ENCODE data around the gene POLDIP2. TPM values are rescaled to one million over a fixed set of nuclear protein-coding genes. Genes with fewer than 3 reads are reported as not detected.
A peak's percentile ranks its signal among the peaks of the same experiment; 100 is the strongest.
"Not testable (repeated sequence)": the region's sequence is repeated elsewhere in the genome, so short reads cannot be mapped to it uniquely, and the experiment has no call there.

Gene POLDIP2
- total RNA-seq, 1 donor from 2014 or later, result 79.3 TPM

GRCh38 chr17:28344011-28344410 lies 13.3 kb downstream of the POLDIP2 start:
- H3K4me1 Mint-ChIP-seq (ENCODE audit: unreplicated experiment), result no peaks in the 10 kb centered on the region
- H3K9me3 Mint-ChIP-seq, result no peaks in the 10 kb centered on the region
- H3K27ac Mint-ChIP-seq, result peak overlapping the region; percentile 79
- H3K27me3 Mint-ChIP-seq, result no peaks in the 10 kb centered on the region
- no peak overlapping the region for H3K4me3 Mint-ChIP-seq
- no peak for TF ChIP-seq CTCF (conservative IDR thresholded peaks at IDR 0.05)
- DNase-seq (ENCODE audit: extremely low spot score, unreplicated experiment), result no peak
- no peaks in the 10 kb centered on the region for H3K36me3 Mint-ChIP-seq

GRCh38 chr17:28343491-28343932 lies 13.8 kb downstream of the POLDIP2 start:
- no peaks in the 10 kb centered on the region for H3K27me3 Mint-ChIP-seq
- no peaks in the 10 kb centered on the region for H3K4me1 Mint-ChIP-seq (ENCODE audit: unreplicated experiment)
- no peak for TF ChIP-seq CTCF (conservative IDR thresholded peaks at IDR 0.05)
- peak overlapping the region; percentile 79 for H3K27ac Mint-ChIP-seq
- H3K4me3 Mint-ChIP-seq, result no peak overlapping the region
- no peaks in the 10 kb centered on the region for H3K36me3 Mint-ChIP-seq
- no peak for DNase-seq (ENCODE audit: extremely low spot score, unreplicated experiment)
- no peaks in the 10 kb centered on the region for H3K9me3 Mint-ChIP-seq

- Mint-ChIP-seq H3K36me3 (no peaks in the 10 kb centered on the region), H3K27ac (no peak overlapping the region), H3K9me3 (no peaks in the 10 kb centered on the region), H3K4me1 (ENCODE audit: unreplicated experiment) (no peaks in the 10 kb centered on the region), H3K4me3 (no peak overlapping the region), H3K27me3 (no peaks in the 10 kb centered on the region)
- no peak for TF ChIP-seq CTCF (conservative IDR thresholded peaks at IDR 0.05)
- no peak for DNase-seq (ENCODE audit: extremely low spot score, unreplicated experiment)
Observed at GRCh38 chr17:28342313-28342712, 15.0 kb downstream of the POLDIP2 start.

GRCh38 chr17:28341516-28341915 lies 15.8 kb downstream of the POLDIP2 start:
- Mint-ChIP-seq H3K4me3 (no peak overlapping the region), H3K27ac (no peak overlapping the region), H3K27me3 (no peaks in the 10 kb centered on the region), H3K4me1 (ENCODE audit: unreplicated experiment) (peaks cover 5% of the 10 kb centered on the region), H3K36me3 (no peaks in the 10 kb centered on the region), H3K9me3 (no peaks in the 10 kb centered on the region)
- TF ChIP-seq CTCF (conservative IDR thresholded peaks at IDR 0.05), result no peak
- no peak for DNase-seq (ENCODE audit: extremely low spot score, unreplicated experiment)

- Mint-ChIP-seq H3K27me3 (no peaks in the 10 kb centered on the region), H3K4me1 (ENCODE audit: unreplicated experiment) (peaks cover 5% of the 10 kb centered on the region), H3K4me3 (no peak overlapping the region), H3K27ac (no peak overlapping the region), H3K9me3 (no peaks in the 10 kb centered on the region), H3K36me3 (no peaks in the 10 kb centered on the region)
- TF ChIP-seq CTCF (conservative IDR thresholded peaks at IDR 0.05), result no peak
- DNase-seq (ENCODE audit: extremely low spot score, unreplicated experiment), result no peak
Observed at GRCh38 chr17:28340374-28340773, 17.0 kb downstream of the POLDIP2 start.

- Mint-ChIP-seq H3K4me3 (no peak overlapping the region), H3K36me3 (no peaks in the 10 kb centered on the region), H3K9me3 (no peaks in the 10 kb centered on the region), H3K4me1 (ENCODE audit: unreplicated experiment) (peaks cover 13% of the 10 kb centered on the region), H3K27ac (no peak overlapping the region), H3K27me3 (no peaks in the 10 kb centered on the region)
- DNase-seq (ENCODE audit: extremely low spot score, unreplicated experiment), result no peak
- TF ChIP-seq CTCF (conservative IDR thresholded peaks at IDR 0.05), result no peak
Observed at GRCh38 chr17:28339431-28339830, 17.9 kb downstream of the POLDIP2 start.

- Mint-ChIP-seq H3K27ac (peak overlapping the region; percentile 25), H3K4me1 (ENCODE audit: unreplicated experiment) (peaks cover 19% of the 10 kb centered on the region)
- DNase-seq (ENCODE audit: extremely low spot score, unreplicated experiment), result not testable (repeated sequence)
Observed at GRCh38 chr17:28338769-28339212, 18.5 kb downstream of the POLDIP2 start.

More at GRCh38 chr17:28338769-28339212, 18.5 kb downstream of the POLDIP2 start:
- H3K9me3 Mint-ChIP-seq, H3K27me3 Mint-ChIP-seq, H3K36me3 Mint-ChIP-seq: not testable (repeated sequence)
- peak overlapping the region; percentile 28 for H3K4me3 Mint-ChIP-seq
